DND-41 (cell line): Measurements from ENCODE around the gene SHISA7.
A peak's percentile ranks its signal among the peaks of the same experiment; 100 is the strongest.

Source experiments
- ATAC-seq: fragments of 200-7000 bp; cut with Tn5 transposase; 3 replicates; pipeline ENCODE4 v1.9.1; 2021; ENCODE audit warnings: low read depth; ENCODE audit not compliant: insufficient read depth
- DNase-seq: peaks from one replicate; pipeline ENCODE4 v3.0.0-alpha.2; 2020
- H2AFZ ChIP-seq: 2 replicates; pipeline ENCODE4 v1.6.0; 2012; ENCODE audit warnings: low read depth, low read length
- H3K27ac ChIP-seq: 2 replicates; pipeline ENCODE4 v1.5.1; 2012; ENCODE audit warnings: low read length, inconsistent platforms
- H3K27me3 ChIP-seq: fragments of 200-600 bp; sonication (generic); 2 replicates; pipeline ENCODE4 v1.6.0; 2012; ENCODE audit warnings: low read length, mild to moderate bottlenecking, inconsistent platforms; ENCODE audit not compliant: insufficient read depth, poor library complexity
- H3K36me3 ChIP-seq: 2 replicates; pipeline ENCODE4 v1.5.1; 2012; ENCODE audit warnings: low read length, inconsistent platforms; ENCODE audit not compliant: insufficient read depth
- H3K4me1 ChIP-seq: 2 replicates; pipeline ENCODE4 v1.5.1; 2012; ENCODE audit warnings: mild to moderate bottlenecking, low read length; ENCODE audit not compliant: insufficient read depth
- H3K4me2 ChIP-seq: 2 replicates; pipeline ENCODE4 v1.6.0; 2012; ENCODE audit warnings: mild to moderate bottlenecking, moderate library complexity, low read length, inconsistent platforms; ENCODE audit not compliant: insufficient read depth
- H3K4me3 ChIP-seq, 2 experiments: fragments of 200-600 bp in 1 of 2; shearing (Covaris generic) in 1 of 2; 2 replicates each; pipeline ENCODE4 v1.5.1; 2012 to 2016; ENCODE audit warnings: inconsistent platforms in 2 of 2, low read length in 2 of 2, mild to moderate bottlenecking in 2 of 2, low read depth in 1 of 2, moderate library complexity in 1 of 2
- H3K79me2 ChIP-seq: 2 replicates; pipeline ENCODE4 v1.6.0; 2012; ENCODE audit warnings: low read length, inconsistent platforms; ENCODE audit not compliant: insufficient read depth
- H3K9ac ChIP-seq: 2 replicates; pipeline ENCODE4 v1.6.0; 2012; ENCODE audit warnings: low read depth, mild to moderate bottlenecking, inconsistent platforms, low read length, moderate library complexity
- H3K9me3 ChIP-seq: 2 replicates; pipeline ENCODE4 v1.5.1; 2012; ENCODE audit warnings: low read length, moderate library complexity, mild to moderate bottlenecking, inconsistent platforms; ENCODE audit not compliant: insufficient read depth, severe bottlenecking
- H4K20me1 ChIP-seq: 2 replicates; pipeline ENCODE4 v1.6.0; 2012; ENCODE audit warnings: low read length; ENCODE audit not compliant: insufficient read depth
- EZH2 ChIP-seq: IDR thresholded peaks from 3 replicates; pipeline ENCODE4 v1.6.1; 2012; ENCODE audit warnings: borderline replicate concordance, low read depth, mild to moderate bottlenecking, moderate library complexity, low read length, inconsistent platforms; ENCODE audit not compliant: severe bottlenecking
- TF ChIP-seq, protein P1 (sequence below): IDR thresholded peaks from 2 replicates; pipeline ENCODE4 v1.5.1; 2012; ENCODE audit warnings: borderline replicate concordance, low read length, moderate library complexity, mild to moderate bottlenecking; ENCODE audit not compliant: poor library complexity, severe bottlenecking; ENCODE audit errors: extremely low read depth

SHISA7 gene

DNA sequence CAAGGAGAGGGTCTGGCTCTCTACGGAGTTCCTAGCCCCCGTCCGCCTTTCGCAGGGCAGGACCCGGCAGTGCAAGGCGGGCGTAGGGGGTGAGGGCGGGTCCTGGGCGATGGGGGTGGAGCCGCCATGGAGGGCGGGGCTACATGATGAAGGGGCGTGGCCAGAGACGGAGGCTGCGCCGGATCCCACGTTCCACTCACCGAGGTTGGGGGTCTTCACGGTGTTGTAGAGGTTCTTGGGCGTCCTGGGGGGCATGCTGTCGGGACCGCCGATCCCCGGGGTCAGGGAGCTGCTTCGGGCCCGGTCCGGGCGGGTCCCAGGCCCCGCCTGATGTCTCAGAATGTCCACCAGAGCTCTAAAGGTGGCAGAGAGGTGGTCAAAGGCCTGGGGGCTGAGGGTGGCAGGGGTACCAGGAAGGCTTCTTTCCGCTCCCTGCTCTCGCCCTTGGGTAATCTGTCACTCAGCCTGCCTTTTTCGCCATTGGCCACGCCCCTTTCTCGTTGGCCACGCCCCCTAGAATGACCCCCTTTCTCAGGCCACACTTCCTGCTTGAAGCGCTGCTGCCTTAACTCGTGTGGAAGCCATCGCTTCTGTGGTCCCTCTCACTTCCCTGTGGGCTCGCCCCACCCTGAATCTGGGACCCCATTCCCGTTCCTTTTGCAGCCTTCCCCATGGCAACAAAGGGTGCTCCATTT, 2.5 kb downstream of the SHISA7 start:
- no peaks in the 10 kb centered on the region for H3K36me3 ChIP-seq
- no peaks in the 10 kb centered on the region for H3K9me3 ChIP-seq
- no peak overlapping the region for H3K4me3 ChIP-seq
- TF ChIP-seq EZH2: no peak
- TF ChIP-seq, protein P1, sequence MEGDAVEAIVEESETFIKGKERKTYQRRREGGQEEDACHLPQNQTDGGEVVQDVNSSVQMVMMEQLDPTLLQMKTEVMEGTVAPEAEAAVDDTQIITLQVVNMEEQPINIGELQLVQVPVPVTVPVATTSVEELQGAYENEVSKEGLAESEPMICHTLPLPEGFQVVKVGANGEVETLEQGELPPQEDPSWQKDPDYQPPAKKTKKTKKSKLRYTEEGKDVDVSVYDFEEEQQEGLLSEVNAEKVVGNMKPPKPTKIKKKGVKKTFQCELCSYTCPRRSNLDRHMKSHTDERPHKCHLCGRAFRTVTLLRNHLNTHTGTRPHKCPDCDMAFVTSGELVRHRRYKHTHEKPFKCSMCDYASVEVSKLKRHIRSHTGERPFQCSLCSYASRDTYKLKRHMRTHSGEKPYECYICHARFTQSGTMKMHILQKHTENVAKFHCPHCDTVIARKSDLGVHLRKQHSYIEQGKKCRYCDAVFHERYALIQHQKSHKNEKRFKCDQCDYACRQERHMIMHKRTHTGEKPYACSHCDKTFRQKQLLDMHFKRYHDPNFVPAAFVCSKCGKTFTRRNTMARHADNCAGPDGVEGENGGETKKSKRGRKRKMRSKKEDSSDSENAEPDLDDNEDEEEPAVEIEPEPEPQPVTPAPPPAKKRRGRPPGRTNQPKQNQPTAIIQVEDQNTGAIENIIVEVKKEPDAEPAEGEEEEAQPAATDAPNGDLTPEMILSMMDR: no peak
- H3K9ac ChIP-seq: no peak overlapping the region
- H4K20me1 ChIP-seq: peaks cover 18% of the 10 kb centered on the region
- H2AFZ ChIP-seq: no peak overlapping the region
- DNase-seq: no peak
- H3K79me2 ChIP-seq: no peaks in the 10 kb centered on the region
- H3K4me2 ChIP-seq: no peak overlapping the region
- peaks cover 12% of the 10 kb centered on the region for H3K4me1 ChIP-seq
- H3K27me3 ChIP-seq: peaks cover 32% of the 10 kb centered on the region
- no peak for ATAC-seq
- H3K27ac ChIP-seq: no peak overlapping the region

DNA sequence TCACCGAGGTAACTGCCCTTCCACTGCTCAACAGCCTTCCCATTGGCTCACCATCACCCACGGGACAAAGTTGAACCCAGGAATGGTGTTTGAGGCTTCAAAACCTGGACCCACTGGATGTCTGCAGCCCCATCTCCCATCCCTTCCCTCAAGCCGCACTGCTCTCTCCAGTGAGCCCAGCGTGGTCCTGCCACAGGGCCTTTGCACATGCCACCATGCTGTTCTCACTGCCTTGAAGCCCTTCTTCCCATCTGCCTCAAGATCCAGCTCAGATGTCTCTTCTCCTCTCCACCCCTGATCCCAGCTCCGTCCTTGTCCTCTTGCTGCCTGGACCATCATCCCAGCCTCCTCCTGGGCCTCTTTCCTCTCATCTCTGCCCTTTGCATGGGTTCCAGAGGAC, 4.0 kb downstream of the SHISA7 start:
- no peak for TF ChIP-seq EZH2
- TF ChIP-seq, protein P1: no peak
- Histone ChIP-seq H3K27ac (no peak overlapping the region), H2AFZ (no peak overlapping the region), H3K4me1 (peaks cover 12% of the 10 kb centered on the region), H3K36me3 (no peaks in the 10 kb centered on the region), H3K4me2 (no peak overlapping the region), H3K4me3 (no peak overlapping the region), H3K9ac (no peak overlapping the region), H3K9me3 (no peaks in the 10 kb centered on the region), H3K79me2 (no peaks in the 10 kb centered on the region), H4K20me1 (peaks cover 12% of the 10 kb centered on the region), H3K27me3 (peaks cover 24% of the 10 kb centered on the region)
- ATAC-seq (no peak), DNase-seq (no peak)

DNA sequence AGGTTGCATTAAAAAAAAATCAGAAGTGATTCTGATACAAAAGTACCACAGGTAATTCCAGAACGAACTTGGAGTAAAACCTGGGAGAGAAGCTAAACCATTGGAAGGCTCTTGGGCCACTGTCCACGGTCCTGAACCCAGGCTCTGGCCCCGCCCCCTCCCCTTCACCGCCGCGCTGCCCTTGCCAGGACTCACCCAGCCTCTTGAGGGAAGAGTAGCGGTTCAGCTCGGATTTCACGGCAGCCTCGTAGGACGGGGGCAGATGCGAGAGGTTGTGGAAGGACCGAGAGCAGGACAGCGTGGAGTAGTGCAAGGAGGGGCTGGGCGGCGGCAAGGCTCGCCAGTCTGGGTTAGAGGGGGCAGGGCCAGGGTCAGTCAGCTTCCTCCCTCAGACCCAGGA, 5.7 kb downstream of the SHISA7 start:
- H3K4me3 ChIP-seq: no peak overlapping the region
- DNase-seq (peak; percentile 54), ATAC-seq (peak; percentile 79)
- no peak overlapping the region for H3K4me2 ChIP-seq
- H3K9me3 ChIP-seq: no peaks in the 10 kb centered on the region
- TF ChIP-seq EZH2: no peak
- TF ChIP-seq, protein P1: no peak
- H4K20me1 ChIP-seq: peaks cover 12% of the 10 kb centered on the region
- no peaks in the 10 kb centered on the region for H3K36me3 ChIP-seq
- H3K9ac ChIP-seq: no peak overlapping the region
- no peaks in the 10 kb centered on the region for H3K4me1 ChIP-seq
- no peak overlapping the region for H2AFZ ChIP-seq
- H3K27ac ChIP-seq: no peak overlapping the region
- no peaks in the 10 kb centered on the region for H3K79me2 ChIP-seq
- peaks cover 9% of the 10 kb centered on the region for H3K27me3 ChIP-seq

DNA sequence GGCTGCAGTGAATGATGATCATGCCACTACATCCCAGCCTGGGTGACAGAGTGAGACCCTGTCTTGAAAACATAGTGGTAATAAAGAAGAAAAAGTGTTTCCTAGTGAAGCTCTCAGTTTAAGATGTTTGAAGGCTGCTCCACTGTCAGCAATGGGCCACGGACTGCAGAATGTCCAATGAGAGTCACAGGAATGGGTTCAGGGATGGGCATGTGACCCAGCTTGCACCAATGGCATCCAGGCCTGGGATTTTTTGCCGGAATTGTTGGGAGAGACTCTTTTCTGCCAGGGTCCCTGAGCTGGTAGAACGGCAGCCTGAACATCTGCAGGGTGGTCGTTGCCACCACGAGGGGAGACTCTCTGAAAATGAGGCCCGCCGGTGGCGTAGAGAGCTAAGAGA, 6.3 kb downstream of the SHISA7 start:
- Histone ChIP-seq H3K4me2 (no peak overlapping the region), H3K4me3 (no peak overlapping the region), H3K27me3 (peaks cover 6% of the 10 kb centered on the region), H3K79me2 (no peaks in the 10 kb centered on the region), H2AFZ (no peak overlapping the region), H4K20me1 (peaks cover 12% of the 10 kb centered on the region), H3K4me1 (no peaks in the 10 kb centered on the region), H3K9me3 (no peaks in the 10 kb centered on the region), H3K36me3 (no peaks in the 10 kb centered on the region), H3K27ac (no peak overlapping the region), H3K9ac (no peak overlapping the region)
- TF ChIP-seq, protein P1: no peak
- no peak for TF ChIP-seq EZH2
- ATAC-seq: no peak
- no peak for DNase-seq
